Thyroid gland (tissue), 4 donors: Measurements from ENCODE around the gene RNASEH1. TPM values are rescaled to one million over a fixed set of nuclear protein-coding genes. Genes with fewer than 3 reads are reported as not detected.

Source experiments
- DNase-seq, 2 donors: peaks; one replicate each; pipeline ENCODE4 v3.0.0-alpha.2; 2019
- H3K27ac ChIP-seq, 3 donors: fragments of 200-600 bp; sonication (generic); 1 replicate in 2 of 3; 2 replicates in 1 of 3; pipeline ENCODE4 v1.5.1; 2016 to 2019; ENCODE audit warnings: mild to moderate bottlenecking in 1 of 3, moderate library complexity in 1 of 3
- H3K27me3 ChIP-seq: fragments of 200-600 bp; sonication (generic); one replicate; pipeline ENCODE4 v1.5.1; 2019
- H3K36me3 ChIP-seq, 2 donors: fragments of 200-600 bp; sonication (generic); one replicate each; pipeline ENCODE4 v1.5.1; 2016 to 2019
- H3K4me1 ChIP-seq, 2 donors: fragments of 200-600 bp; sonication (generic); one replicate each; pipeline ENCODE4 v1.5.1; 2017 to 2019
- H3K4me3 ChIP-seq, 3 donors: fragments of 200-600 bp; sonication (generic); replicated peaks in 1 of 3; 1 replicate in 2 of 3; 2 replicates in 1 of 3; pipeline ENCODE4 v1.5.1; 2016; ENCODE audit warnings: mild to moderate bottlenecking in 1 of 3
- H3K9me3 ChIP-seq: fragments of 200-600 bp; sonication (generic); one replicate; pipeline ENCODE4 v1.5.1; 2017
- POLR2A ChIP-seq, 2 donors: fragments of 450-650 bp; IDR thresholded peaks; one replicate each; pipeline ENCODE4 v1.6.1; 2017; ENCODE audit warnings: antibody characterized with exemption in 2 of 2, mild to moderate bottlenecking in 2 of 2, moderate library complexity in 1 of 2
- WGBS, 2 donors: methylation state at CpG; one replicate each; pipeline ENCODE4 v1.1.5; 2017; 5-methylcytosine and 5-hydroxymethylcytosine counted together
- intact Hi-C: fragments of 100-400 bp; cut with DNase I; formaldehyde crosslinking; loops from one replicate; pipeline ENCODE4 v1.15.1; 2023
- total RNA-seq, 4 donors: library from RNA; depleted of rRNA; stranded (reverse); fragments of >200 nt; gene quantifications; one replicate each; pipeline ENCODE4 v1.2.3, GENCODE V29; 2016
- TF ChIP-seq, protein P1 (sequence below), 6 experiments: fragments of 200-600 bp in 3 of 6; fragments of 450-650 bp in 3 of 6; sonication (generic) in 3 of 6; IDR thresholded peaks; one replicate each; pipeline ENCODE4 v1.5.1; 2016 to 2019; ENCODE audit warnings: antibody characterized with exemption in 6 of 6, mild to moderate bottlenecking in 2 of 6, inconsistent platforms in 1 of 6, moderate library complexity in 1 of 6

Gene RNASEH1
- total RNA-seq, 4 donors from 2014 or later: 13.3 to 23.1 (median 19.2) TPM

DNA sequence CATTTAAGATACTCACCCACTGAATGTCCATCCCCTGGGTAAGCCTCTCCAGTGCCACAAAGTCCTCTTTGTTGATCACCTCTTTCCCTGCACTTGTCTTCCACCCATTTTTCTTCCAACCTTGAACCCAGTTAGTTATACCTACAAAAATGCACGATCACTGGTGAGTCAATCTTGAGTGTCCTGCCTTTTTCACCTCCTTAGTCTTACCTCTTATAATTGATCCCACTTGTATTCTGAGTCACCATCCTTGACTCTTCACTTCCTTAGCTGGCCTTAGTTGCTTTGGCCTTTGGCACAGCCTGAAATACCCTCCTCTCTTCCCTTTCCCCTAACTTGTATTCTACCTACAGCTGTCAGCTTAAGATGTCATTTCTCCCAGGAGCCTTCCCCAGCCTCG is 10.2 kb downstream of the RNASEH1 start:
- Histone ChIP-seq H3K27me3 (no peaks in the 10 kb centered on the region), H3K36me3 (peaks cover 75 to 84% of the 10 kb centered on the region in 2 donors), H3K4me1 (no peaks in the 10 kb centered on the region), H3K4me3 (no peak overlapping the region), H3K27ac (no peak overlapping the region), H3K9me3 (no peaks in the 10 kb centered on the region)
- 91 to 95% methylated on average over 2 of the region's 2 CpGs for WGBS, 2 donors
- intact Hi-C loops: no loop called here
- DNase-seq: no peak
- TF ChIP-seq, protein P1, sequence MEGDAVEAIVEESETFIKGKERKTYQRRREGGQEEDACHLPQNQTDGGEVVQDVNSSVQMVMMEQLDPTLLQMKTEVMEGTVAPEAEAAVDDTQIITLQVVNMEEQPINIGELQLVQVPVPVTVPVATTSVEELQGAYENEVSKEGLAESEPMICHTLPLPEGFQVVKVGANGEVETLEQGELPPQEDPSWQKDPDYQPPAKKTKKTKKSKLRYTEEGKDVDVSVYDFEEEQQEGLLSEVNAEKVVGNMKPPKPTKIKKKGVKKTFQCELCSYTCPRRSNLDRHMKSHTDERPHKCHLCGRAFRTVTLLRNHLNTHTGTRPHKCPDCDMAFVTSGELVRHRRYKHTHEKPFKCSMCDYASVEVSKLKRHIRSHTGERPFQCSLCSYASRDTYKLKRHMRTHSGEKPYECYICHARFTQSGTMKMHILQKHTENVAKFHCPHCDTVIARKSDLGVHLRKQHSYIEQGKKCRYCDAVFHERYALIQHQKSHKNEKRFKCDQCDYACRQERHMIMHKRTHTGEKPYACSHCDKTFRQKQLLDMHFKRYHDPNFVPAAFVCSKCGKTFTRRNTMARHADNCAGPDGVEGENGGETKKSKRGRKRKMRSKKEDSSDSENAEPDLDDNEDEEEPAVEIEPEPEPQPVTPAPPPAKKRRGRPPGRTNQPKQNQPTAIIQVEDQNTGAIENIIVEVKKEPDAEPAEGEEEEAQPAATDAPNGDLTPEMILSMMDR (IDR thresholded peaks at IDR 0.05): no peak
- no peak for TF ChIP-seq POLR2A (IDR thresholded peaks at IDR 0.05)

DNA sequence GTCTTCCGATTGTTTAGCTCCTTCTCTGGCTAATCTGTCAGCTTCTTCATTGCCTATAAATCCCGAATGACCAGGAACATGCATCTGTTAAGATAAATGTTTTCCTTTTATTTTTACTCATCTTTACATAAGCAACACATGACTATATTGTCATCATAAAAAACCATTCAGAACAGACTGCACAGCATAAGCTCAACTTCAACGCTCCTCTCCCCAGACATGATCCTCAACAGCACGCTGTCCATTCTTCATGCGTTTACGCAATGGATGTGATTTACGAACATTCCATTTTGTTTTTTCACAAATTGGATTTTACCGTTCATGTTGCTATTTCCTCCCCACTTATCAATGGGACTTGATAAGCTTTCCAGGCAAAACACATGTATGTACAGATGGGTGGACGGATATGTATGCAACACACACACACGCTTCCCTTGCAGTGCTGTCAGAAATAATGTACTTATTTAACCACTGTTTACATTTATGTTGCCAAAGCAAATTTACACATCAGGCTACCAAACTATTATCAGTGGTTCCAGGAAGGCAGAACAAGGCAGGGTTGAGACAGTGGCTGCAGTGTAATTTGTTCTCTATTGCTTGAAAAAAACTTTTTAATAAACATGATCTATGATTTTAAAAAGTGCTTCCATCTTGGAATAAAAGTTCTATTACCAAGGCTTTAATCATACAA is 12.2 kb downstream of the RNASEH1 start:
- intact Hi-C loops: no loop called here
- Histone ChIP-seq H3K4me3 (no peak overlapping the region), H3K4me1 (no peaks in the 10 kb centered on the region), H3K9me3 (no peaks in the 10 kb centered on the region), H3K36me3 (peaks cover 63 to 83% of the 10 kb centered on the region in 2 donors), H3K27me3 (no peaks in the 10 kb centered on the region), H3K27ac (no peak overlapping the region)
- DNase-seq: no peak
- WGBS, 2 donors: 94 to 95% methylated on average over 10 of the region's 10 CpGs
- TF ChIP-seq, protein P1 (IDR thresholded peaks at IDR 0.05): no peak
- TF ChIP-seq POLR2A (IDR thresholded peaks at IDR 0.05): no peak

DNA sequence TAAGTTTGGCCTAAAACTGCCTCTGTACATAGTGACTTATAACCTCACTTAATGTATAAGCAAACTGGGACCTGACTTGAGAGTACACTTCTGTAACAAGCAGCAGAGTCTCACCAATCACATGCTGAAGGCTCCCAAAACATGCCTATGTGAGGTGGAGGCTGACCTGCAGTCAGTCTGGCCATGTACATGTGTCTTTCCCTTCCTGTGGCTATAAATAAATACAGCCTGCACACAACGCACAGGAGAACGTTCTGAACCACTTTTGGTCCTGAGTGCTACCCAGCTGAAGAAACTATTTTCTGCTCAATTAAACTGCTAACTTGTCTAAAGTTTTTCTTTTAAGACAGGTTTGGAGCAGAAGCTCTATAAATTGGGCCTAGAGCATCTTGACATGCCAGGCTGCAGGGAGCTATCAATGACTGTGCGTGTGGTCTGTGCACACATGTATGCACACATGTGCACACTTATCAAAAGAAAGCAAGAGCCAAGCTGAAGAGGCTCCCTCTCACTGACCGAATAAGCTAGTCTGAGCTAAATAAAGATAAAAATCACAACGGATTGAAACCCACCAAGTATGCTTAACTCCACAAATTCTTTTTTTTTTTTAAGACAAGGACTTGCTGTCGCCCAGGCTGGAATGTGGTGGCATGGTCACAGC is 15.0 kb downstream of the RNASEH1 start:
- H3K27me3 ChIP-seq: no peaks in the 10 kb centered on the region
- WGBS, 2 donors: 79 to 80% methylated on average over 6 of the region's 6 CpGs
- intact Hi-C loops: no loop called here
- peaks cover 41 to 56% of the 10 kb centered on the region in 2 donors for H3K36me3 ChIP-seq
- TF ChIP-seq, protein P1 (IDR thresholded peaks at IDR 0.05): no peak
- TF ChIP-seq POLR2A (IDR thresholded peaks at IDR 0.05): no peak
- no peak for DNase-seq
- H3K4me3 ChIP-seq: no peak overlapping the region
- no peaks in the 10 kb centered on the region for H3K4me1 ChIP-seq
- H3K27ac ChIP-seq: no peak overlapping the region
- H3K9me3 ChIP-seq: no peaks in the 10 kb centered on the region

DNA sequence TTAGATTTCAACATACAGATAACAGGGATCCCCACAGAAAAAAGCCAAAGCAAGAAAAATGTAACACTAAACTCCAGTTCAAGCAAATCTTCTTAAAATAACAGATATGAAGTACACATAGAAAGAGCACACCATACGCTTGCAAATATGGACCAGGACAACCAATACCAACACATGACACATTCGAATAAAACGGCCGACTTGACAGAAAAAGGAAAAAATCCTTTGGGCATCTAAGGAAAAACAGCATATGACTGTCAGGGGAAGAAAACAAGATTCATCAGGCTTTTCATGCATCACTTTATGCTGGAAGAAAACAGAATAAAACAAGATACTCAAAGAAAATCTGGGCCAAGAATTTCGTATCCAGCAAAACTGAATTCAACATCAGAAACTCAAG is 16.0 kb downstream of the RNASEH1 start:
- WGBS, 2 donors: 91 to 96% methylated on average over 5 of the region's 5 CpGs
- H3K27me3 ChIP-seq: no peaks in the 10 kb centered on the region

More for the DNA sequence above, 16.0 kb downstream of the RNASEH1 start:
- H3K27ac ChIP-seq: no peak overlapping the region
- TF ChIP-seq, protein P1 (IDR thresholded peaks at IDR 0.05): no peak
- no peaks in the 10 kb centered on the region for H3K9me3 ChIP-seq
- no peak for DNase-seq
- H3K4me1 ChIP-seq: no peaks in the 10 kb centered on the region
- H3K36me3 ChIP-seq: peaks cover 31 to 48% of the 10 kb centered on the region in 2 donors
- H3K4me3 ChIP-seq: no peak overlapping the region
- intact Hi-C loops: no loop called here
